HEK293 (cell line): Measurements from ENCODE around the gene YIF1B.

Experiments used
- CTCF ChIA-PET: fragments of 350-600 bp; formaldehyde crosslinking; extraction: SDS; loops from one replicate; lab custom pipeline; 2021; ENCODE audit warnings: antibody characterized with exemption; lab: Yijun Ruan, JAX
- POLR2A ChIA-PET: fragments of 300-600 bp; formaldehyde crosslinking; extraction: SDS; loops from one replicate; lab custom pipeline; 2020; ENCODE audit warnings: antibody characterized with exemption, inconsistent platforms; lab: Yijun Ruan, JAX
- H3K27ac ChIP-seq: fragments of 200-500 bp; sonication (Bioruptor generic); 2 replicates; pipeline ENCODE4 v1.5.1; 2014; ENCODE audit warnings: low read depth, low read length, control low read depth, inconsistent platforms; ENCODE audit errors: extremely low read depth
- H3K36me3 ChIP-seq, 2 experiments: fragments of 200-500 bp in 1 of 2; sonication (Bioruptor generic) in 1 of 2; 1 replicate in 1 of 2; 2 replicates in 1 of 2; pipeline ENCODE4 v1.5.1; 2014 to 2017; ENCODE audit warnings: inconsistent platforms in 2 of 2, low read length in 2 of 2; ENCODE audit not compliant: control insufficient read depth in 2 of 2, insufficient read depth in 1 of 2
- H3K4me1 ChIP-seq: fragments of 200-500 bp; sonication (Bioruptor generic); 2 replicates; pipeline ENCODE4 v1.5.1; 2014; ENCODE audit warnings: mild to moderate bottlenecking, low read length, inconsistent platforms; ENCODE audit not compliant: control insufficient read depth, insufficient read depth
- H3K4me3 ChIP-seq: 2 replicates; pipeline ENCODE4 v1.5.1; 2011; ENCODE audit warnings: low read depth, mild to moderate bottlenecking, control low read depth, low read length, moderate library complexity
- H3K9me3 ChIP-seq: fragments of 200-500 bp; sonication (Bioruptor generic); 2 replicates; pipeline ENCODE4 v1.5.1; 2014; ENCODE audit warnings: low read depth, low read length, inconsistent platforms; ENCODE audit not compliant: control insufficient read depth, insufficient read depth
- ATF2 ChIP-seq: fragments of 450-650 bp; formaldehyde crosslinking; IDR thresholded peaks from 2 replicates; pipeline ENCODE4 v1.5.1; 2016; ENCODE audit warnings: missing biosample characterization, missing genetic modification characterization, low read depth
- SALL2 ChIP-seq: fragments of 450-650 bp; formaldehyde crosslinking; IDR thresholded peaks from 2 replicates; pipeline ENCODE4 v1.5.0; 2017; ENCODE audit warnings: missing biosample characterization, mild to moderate bottlenecking, missing genetic modification characterization, borderline replicate concordance
- YY1 ChIP-seq: fragments of 450-650 bp; formaldehyde crosslinking; IDR thresholded peaks from 2 replicates; pipeline ENCODE4 v1.5.1; 2018; ENCODE audit warnings: missing biosample characterization, missing genetic modification characterization
- ZBTB17 ChIP-seq: fragments of 450-650 bp; formaldehyde crosslinking; IDR thresholded peaks from 2 replicates; pipeline ENCODE4 v1.5.1; 2016; ENCODE audit warnings: missing biosample characterization, missing genetic modification characterization
- ZBTB21 ChIP-seq: fragments of 450-650 bp; formaldehyde crosslinking; IDR thresholded peaks from 2 replicates; pipeline ENCODE4 v1.5.1; 2017; ENCODE audit warnings: missing biosample characterization, missing genetic modification characterization
- ZBTB6 ChIP-seq: fragments of 450-650 bp; formaldehyde crosslinking; IDR thresholded peaks from 2 replicates; pipeline ENCODE4 v1.5.1; 2017; ENCODE audit warnings: missing biosample characterization, missing genetic modification characterization
- ZBTB8A ChIP-seq: fragments of 450-650 bp; formaldehyde crosslinking; IDR thresholded peaks from 2 replicates; pipeline ENCODE4 v1.5.1; 2016; ENCODE audit warnings: missing biosample characterization, missing genetic modification characterization
- ZEB2 ChIP-seq: fragments of 450-650 bp; formaldehyde crosslinking; IDR thresholded peaks from 2 replicates; pipeline ENCODE4 v1.5.1; 2016; ENCODE audit warnings: missing biosample characterization, missing genetic modification characterization
- ZFHX2 ChIP-seq: fragments of 450-650 bp; formaldehyde crosslinking; conservative IDR thresholded peaks from 2 replicates; pipeline ENCODE4 v1.5.1; 2016; ENCODE audit warnings: missing biosample characterization, missing genetic modification characterization
- ZIC2 ChIP-seq: fragments of 450-650 bp; formaldehyde crosslinking; IDR thresholded peaks from 2 replicates; pipeline ENCODE4 v1.5.1; 2016; ENCODE audit warnings: missing biosample characterization, missing genetic modification characterization
- ZNF121 ChIP-seq: fragments of 450-650 bp; formaldehyde crosslinking; IDR thresholded peaks from 2 replicates; pipeline ENCODE4 v1.5.1; 2016; ENCODE audit warnings: missing biosample characterization, missing genetic modification characterization
- ZNF169 ChIP-seq: fragments of 450-650 bp; formaldehyde crosslinking; IDR thresholded peaks from 2 replicates; pipeline ENCODE4 v1.5.1; 2016; ENCODE audit warnings: missing biosample characterization, missing genetic modification characterization
- ZNF26 ChIP-seq: fragments of 450-650 bp; formaldehyde crosslinking; IDR thresholded peaks from 2 replicates; pipeline ENCODE4 v1.5.1; 2016; ENCODE audit warnings: missing biosample characterization, missing genetic modification characterization
- ZNF341 ChIP-seq: fragments of 450-650 bp; formaldehyde crosslinking; IDR thresholded peaks from 2 replicates; pipeline ENCODE4; 2016; ENCODE audit warnings: low read depth, missing biosample characterization, missing genetic modification characterization
- ZNF645 ChIP-seq: fragments of 450-650 bp; formaldehyde crosslinking; IDR thresholded peaks from 2 replicates; pipeline ENCODE4; 2016; ENCODE audit warnings: missing biosample characterization, missing genetic modification characterization
- ZNF658 ChIP-seq: fragments of 450-650 bp; formaldehyde crosslinking; IDR thresholded peaks from 2 replicates; pipeline ENCODE4; 2016; ENCODE audit warnings: missing biosample characterization, missing genetic modification characterization
- ZNF830 ChIP-seq: fragments of 450-650 bp; IDR thresholded peaks from 2 replicates; pipeline ENCODE4 v1.5.0; 2018; ENCODE audit warnings: missing biosample characterization, missing genetic modification characterization, low read depth, mild to moderate bottlenecking, moderate library complexity
- ZNF837 ChIP-seq: fragments of 450-650 bp; formaldehyde crosslinking; IDR thresholded peaks from 2 replicates; pipeline ENCODE4 v1.5.1; 2016; ENCODE audit warnings: missing biosample characterization, missing genetic modification characterization
- ZSCAN23 ChIP-seq: fragments of 450-650 bp; formaldehyde crosslinking; IDR thresholded peaks from 2 replicates; pipeline ENCODE4 v1.5.1; 2016; ENCODE audit warnings: missing biosample characterization, missing genetic modification characterization
- TF ChIP-seq, protein P1 (sequence below): fragments of 450-650 bp; formaldehyde crosslinking; IDR thresholded peaks from 2 replicates; pipeline ENCODE4 v1.5.1; 2016; ENCODE audit warnings: missing biosample characterization, missing genetic modification characterization

The YIF1B gene

DNA sequence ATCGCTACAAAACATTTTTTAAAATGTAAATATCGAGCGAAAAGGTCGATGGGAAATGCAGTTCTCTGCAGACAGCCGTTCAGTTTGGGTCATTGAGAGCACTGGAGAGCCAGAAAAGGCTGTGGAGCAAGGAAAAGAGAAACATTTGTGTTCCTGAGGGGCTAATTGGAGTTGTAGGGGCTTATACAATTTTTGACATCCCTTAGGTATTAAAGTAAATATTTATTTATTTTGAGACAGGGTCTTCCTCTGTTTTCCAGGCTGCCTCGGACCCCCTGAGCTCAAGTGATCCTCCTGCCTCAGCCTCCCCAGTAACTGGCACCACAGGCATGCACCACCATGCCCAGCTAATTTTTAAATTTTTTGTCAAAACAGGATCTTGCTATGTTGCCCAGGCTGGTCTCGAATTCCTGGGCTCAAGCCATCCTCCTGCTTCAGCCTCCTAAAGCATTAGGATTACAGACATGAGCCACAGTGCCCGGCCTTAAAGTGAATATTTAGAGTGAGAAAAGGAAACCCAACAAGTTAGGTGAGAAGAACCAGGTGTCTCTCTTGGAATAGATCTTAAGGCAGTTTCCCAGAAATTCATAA lies 825 bp upstream of the YIF1B start:
- H3K27ac ChIP-seq = peak overlapping the region; percentile 32
- TF ChIP-seq YY1 (tag by site-specific recombination) (no peak), ZBTB21 (tag by site-specific recombination) (0 out of 2 replicates have a peak, but pooled peaks have one; percentile 1), ATF2 (no peak), ZBTB8A (tag by site-specific recombination) (peak; percentile 64), ZBTB6 (tag by site-specific recombination) (no peak), ZNF121 (tag by site-specific recombination) (peak; percentile 99), ZNF169 (tag by site-specific recombination) (no peak), ZBTB17 (peak; percentile 78; the same call in 1 of the 2 replicates), ZNF26 (tag by site-specific recombination) (no peak)
- no peaks in the 10 kb centered on the region; a peak in 1 of 3 replicates for H3K36me3 ChIP-seq
- no peaks in the 10 kb centered on the region for H3K9me3 ChIP-seq
- ChIA-PET POLR2A (no interaction called here), CTCF (no interaction called here)
- H3K4me1 ChIP-seq = peaks cover 12% of the 10 kb centered on the region
- H3K4me3 ChIP-seq = peak overlapping the region; percentile 6; the same call in 1 of the 2 replicates

GRCh38 chr19:38310986-38311385 lies 4.8 kb downstream of the YIF1B start:
- Histone ChIP-seq H3K4me3 (no peak overlapping the region), H3K9me3 (no peaks in the 10 kb centered on the region), H3K4me1 (peaks cover 4% of the 10 kb centered on the region; the same call in 1 of the 2 replicates), H3K27ac (no peak overlapping the region), H3K36me3 (peaks cover 10 to 20% of the 10 kb centered on the region in 2 experiments; a peak in 2 of 3 replicates)
- ChIA-PET POLR2A (interaction anchor here (0.7 to 1.6 kb wide), 3 partner anchors 47 to 77 kb away, joined by 3 to 10 read pairs (median 6); partner anchors contain the start of genes PSMD8 and SPINT2), CTCF (interaction anchor here (0.8 to 1.4 kb wide), 2 partner anchors 25 to 84 kb away, joined by 3 read pairs; no protein-coding TSS in a partner anchor)
- TF ChIP-seq ZNF121 (tag by site-specific recombination) (peak; percentile 95), ZSCAN23 (tag by site-specific recombination) (no peak), ZIC2 (no peak)

DNA sequence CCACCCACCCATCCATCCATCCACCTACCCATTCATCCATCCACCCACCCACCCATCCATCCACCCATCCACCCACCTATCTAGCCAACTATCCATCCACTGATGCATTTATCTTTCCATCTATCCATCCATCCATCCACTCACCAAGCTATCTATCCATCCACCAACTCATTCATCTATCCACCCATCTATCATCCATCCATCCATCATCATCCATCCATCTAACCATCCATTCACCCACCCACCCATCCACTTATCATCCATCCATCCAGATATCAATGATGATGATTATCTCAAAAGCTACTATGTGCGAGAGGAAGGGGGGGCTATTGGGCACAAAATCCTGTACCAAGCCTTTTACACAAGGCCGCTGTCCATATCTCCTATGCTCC lies 5.5 kb downstream of the YIF1B start:
- no peak overlapping the region for H3K4me3 ChIP-seq
- H3K4me1 ChIP-seq = peaks cover 4% of the 10 kb centered on the region
- ChIA-PET POLR2A (interaction anchor here (0.7 to 1.6 kb wide), 2 partner anchors 47 to 78 kb away, joined by 3 to 6 read pairs; partner anchors contain the start of gene SPINT2), CTCF (interaction anchor here (0.6 to 1.6 kb wide), 5 partner anchors 14 to 107 kb away, joined by 3 to 4 read pairs (median 3); no protein-coding TSS in a partner anchor)
- H3K36me3 ChIP-seq = peaks cover 13 to 20% of the 10 kb centered on the region in 2 experiments; a peak in 2 of 3 replicates
- H3K27ac ChIP-seq = no peak overlapping the region
- H3K9me3 ChIP-seq = no peaks in the 10 kb centered on the region
- TF ChIP-seq ZNF645 (tag by site-specific recombination) (no peak), ZNF830 (tag by site-specific recombination) (no peak), ZBTB17 (peak; percentile 94), ZNF658 (tag by site-specific recombination) (0 out of 2 replicates have a peak, but pooled peaks have one; percentile 39), ZEB2 (tag by site-specific recombination) (no peak), ZNF837 (tag by site-specific recombination) (no peak), ZNF341 (tag by site-specific recombination) (no peak), SALL2 (tag by site-specific recombination) (0 out of 2 replicates have a peak, but pooled peaks have one; percentile 14), ZFHX2 (peak; percentile 57)
- TF ChIP-seq, protein P1, sequence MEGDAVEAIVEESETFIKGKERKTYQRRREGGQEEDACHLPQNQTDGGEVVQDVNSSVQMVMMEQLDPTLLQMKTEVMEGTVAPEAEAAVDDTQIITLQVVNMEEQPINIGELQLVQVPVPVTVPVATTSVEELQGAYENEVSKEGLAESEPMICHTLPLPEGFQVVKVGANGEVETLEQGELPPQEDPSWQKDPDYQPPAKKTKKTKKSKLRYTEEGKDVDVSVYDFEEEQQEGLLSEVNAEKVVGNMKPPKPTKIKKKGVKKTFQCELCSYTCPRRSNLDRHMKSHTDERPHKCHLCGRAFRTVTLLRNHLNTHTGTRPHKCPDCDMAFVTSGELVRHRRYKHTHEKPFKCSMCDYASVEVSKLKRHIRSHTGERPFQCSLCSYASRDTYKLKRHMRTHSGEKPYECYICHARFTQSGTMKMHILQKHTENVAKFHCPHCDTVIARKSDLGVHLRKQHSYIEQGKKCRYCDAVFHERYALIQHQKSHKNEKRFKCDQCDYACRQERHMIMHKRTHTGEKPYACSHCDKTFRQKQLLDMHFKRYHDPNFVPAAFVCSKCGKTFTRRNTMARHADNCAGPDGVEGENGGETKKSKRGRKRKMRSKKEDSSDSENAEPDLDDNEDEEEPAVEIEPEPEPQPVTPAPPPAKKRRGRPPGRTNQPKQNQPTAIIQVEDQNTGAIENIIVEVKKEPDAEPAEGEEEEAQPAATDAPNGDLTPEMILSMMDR (tag by site-specific recombination) = no peak
